AG09309 (cell line): ENCODE results near the gene POU6F2.

Experiments used
- DNase-seq: peaks from one replicate; pipeline ENCODE4 v3.0.0-alpha.2; 2010; ENCODE audit warnings: low read depth
- H3K4me3 ChIP-seq: 2 replicates; pipeline ENCODE4 v1.5.1; 2011; ENCODE audit warnings: mild to moderate bottlenecking, low read depth, low read length, moderate library complexity; ENCODE audit not compliant: control insufficient read depth
- CTCF ChIP-seq: IDR thresholded peaks from 2 replicates; pipeline ENCODE4 v1.5.1; 2011; ENCODE audit warnings: mild to moderate bottlenecking, low read depth, low read length, inconsistent platforms; ENCODE audit not compliant: insufficient read depth, control insufficient read depth; ENCODE audit errors: missing control alignments

The POU6F2 gene

GRCh38 chr7:39212876-39213275 lies 235.2 kb downstream of the POU6F2 start:
- no peak for TF ChIP-seq CTCF
- no peak overlapping the region for H3K4me3 ChIP-seq
- no peak for DNase-seq

DNA sequence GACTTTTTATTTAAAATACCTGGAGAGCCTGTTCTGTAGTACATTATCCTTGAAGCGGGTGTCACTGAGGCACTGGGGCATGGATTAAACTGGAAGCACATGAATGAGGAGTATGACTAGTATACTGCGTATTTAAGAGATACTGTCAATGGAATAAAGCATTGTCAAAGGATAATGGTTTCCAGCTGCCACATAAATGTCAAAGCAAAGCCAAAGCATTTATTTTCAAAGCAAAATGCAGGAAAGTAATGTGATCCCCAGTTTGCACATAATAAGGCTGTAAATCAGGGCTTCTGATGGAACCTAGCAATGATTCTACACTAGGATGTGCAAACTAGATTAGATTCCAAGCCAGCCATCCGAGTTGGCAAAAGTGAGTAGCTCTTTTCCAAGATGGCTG lies 240.1 kb downstream of the POU6F2 start:
- DNase-seq = no peak
- H3K4me3 ChIP-seq = no peak overlapping the region
- TF ChIP-seq CTCF = no peak

- TF ChIP-seq CTCF = no peak
- H3K4me3 ChIP-seq = no peak overlapping the region
- DNase-seq = no peak
Measured at GRCh38 chr7:39219869-39220268, 242.2 kb downstream of the POU6F2 start.

- no peak overlapping the region for H3K4me3 ChIP-seq
- DNase-seq = no peak
- TF ChIP-seq CTCF = no peak
Measured at GRCh38 chr7:39221901-39222300, 244.2 kb downstream of the POU6F2 start.

DNA sequence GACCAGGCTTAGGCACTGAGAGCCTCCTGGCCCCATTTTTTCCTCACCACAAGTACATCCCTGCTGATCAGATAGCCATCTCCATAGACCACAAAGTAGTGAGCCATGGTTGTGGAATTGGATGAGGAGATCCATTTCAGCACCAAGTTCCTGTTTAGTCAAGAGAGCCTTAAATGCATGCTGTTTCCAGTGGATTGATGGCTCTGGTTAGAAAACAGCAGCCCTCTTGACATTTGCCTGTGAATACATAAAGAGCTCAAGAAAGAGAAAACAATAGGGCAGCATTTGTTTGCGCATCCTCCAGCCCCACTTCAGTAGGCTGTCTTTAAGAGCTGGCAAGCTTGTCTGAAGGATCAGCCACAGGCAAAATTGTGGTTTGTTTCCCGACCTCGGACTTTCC lies 251.2 kb downstream of the POU6F2 start:
- TF ChIP-seq CTCF = no peak
- DNase-seq = no peak
- no peak overlapping the region for H3K4me3 ChIP-seq

GRCh38 chr7:39233851-39234529 lies 256.3 kb downstream of the POU6F2 start:
- TF ChIP-seq CTCF = no peak
- no peak overlapping the region for H3K4me3 ChIP-seq
- no peak for DNase-seq
